ENCODE results near the gene PDE9A.
"Not testable (repeated sequence)": the region's sequence is repeated elsewhere in the genome, so short reads cannot be mapped to it uniquely, and the experiment has no call there.

Gene PDE9A

GRCh38 chr21:42691901-42692559 lies 38.6 kb downstream of the PDE9A start:
- no peak for DNase-seq

GRCh38 chr21:42692688-42693087 lies 39.3 kb downstream of the PDE9A start:
- DNase-seq, result no peak

DNA sequence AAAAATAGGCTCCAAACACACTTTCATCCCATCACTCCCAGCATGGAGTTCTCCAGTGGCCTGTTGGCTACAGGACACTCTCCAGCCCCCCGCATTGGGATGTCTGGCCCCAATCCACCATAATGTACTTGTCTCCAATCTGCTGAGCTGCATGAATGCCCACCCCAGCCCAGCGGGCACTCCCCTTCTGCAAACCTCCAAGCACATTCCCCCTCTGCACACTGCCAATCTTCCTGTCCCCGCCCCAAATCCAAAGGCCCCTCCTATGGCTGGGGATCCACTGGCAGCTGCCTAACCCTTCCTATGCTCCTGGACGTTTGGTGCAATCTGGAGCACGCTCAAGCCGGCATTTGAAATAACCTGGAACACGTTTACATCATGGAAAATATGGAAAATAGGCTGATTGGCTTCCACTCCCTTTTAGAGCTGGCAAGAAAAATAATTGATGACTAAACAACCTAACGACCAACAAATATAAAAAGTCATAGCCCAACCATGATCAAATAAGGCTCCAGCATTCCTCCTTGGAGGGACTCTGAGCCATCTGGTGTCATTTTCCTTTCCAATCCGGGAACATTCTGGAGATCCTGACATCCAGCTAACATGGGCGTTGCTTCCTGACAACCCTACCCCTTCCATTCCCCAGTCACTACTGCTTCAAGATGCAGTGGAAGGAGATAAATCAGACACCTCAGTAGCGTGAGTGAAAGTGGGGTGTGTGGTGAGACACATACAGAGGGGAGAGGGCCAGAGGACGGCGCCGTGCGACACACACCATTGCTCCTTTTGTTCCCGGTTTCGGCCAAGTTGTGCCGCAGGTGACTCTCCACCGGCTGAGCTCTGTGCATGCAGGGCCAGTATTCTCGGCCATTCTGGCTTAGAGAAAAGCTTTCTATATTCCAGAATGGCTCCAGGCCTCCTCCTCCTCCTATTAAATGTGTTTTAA lies 41.6 kb downstream of the PDE9A start:
- no peak for DNase-seq

DNA sequence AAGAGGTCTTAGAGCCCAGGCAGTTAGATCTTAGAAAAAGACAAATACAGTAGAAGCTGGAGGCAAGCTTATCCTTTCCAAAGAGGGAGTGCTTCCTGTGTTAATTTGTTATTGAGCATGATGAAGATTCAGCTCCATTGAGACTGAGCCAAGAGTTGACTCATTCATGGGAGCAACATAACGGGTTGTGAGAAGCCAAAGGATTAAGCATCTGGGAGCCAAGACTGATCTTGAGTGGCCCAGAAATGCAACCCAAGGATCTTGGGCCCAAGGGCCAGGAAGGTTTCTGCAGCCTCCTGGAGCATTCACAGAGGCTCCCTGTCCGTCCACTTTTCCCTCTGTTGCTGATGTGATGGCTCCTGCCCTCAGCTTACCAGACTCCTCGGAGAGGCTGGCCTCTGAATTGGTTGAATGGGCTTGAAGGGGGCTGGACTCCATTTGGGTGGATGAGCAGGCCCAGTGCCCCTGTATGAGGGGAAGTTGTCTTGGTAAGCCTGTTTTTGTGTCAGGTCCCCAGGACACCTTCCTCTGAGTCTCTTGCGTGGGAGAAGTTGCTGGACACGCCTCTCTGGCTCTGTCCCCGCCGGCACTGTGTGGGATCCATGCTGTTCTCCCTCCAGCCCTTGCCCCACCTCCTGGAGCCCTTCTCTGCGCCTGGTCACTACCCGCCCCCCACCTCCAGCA lies 42.4 kb downstream of the PDE9A start:
- DNase-seq, result no peak

DNA sequence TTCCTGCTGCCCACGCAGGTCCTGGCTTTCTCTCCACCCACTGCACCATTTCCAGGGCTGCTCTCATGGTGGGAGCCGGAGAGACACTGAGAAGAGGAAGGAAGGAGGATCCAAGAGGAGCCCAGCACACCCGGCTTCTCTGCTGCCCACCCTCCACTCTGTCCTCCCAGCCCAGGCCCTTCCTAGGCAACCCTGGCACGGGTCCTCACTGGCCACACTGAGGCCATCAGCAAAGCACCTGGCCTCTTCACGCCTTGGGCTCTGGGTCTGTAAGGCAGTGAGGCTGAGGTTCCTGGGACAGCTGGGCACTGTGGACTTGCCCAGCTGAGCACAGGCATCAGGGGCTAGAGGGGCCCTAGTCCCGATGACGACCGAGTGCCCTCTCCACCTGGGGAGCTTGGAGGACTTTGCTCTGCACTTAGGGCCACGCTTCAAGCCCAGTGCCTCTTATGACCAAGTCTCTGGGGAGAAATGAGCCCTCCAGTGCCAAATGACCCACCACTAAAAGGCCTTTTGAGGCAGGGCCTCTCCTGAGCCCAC lies 43.1 kb downstream of the PDE9A start:
- DNase-seq, result no peak

GRCh38 chr21:42698733-42699132 lies 45.3 kb downstream of the PDE9A start:
- DNase-seq, result no peak

DNA sequence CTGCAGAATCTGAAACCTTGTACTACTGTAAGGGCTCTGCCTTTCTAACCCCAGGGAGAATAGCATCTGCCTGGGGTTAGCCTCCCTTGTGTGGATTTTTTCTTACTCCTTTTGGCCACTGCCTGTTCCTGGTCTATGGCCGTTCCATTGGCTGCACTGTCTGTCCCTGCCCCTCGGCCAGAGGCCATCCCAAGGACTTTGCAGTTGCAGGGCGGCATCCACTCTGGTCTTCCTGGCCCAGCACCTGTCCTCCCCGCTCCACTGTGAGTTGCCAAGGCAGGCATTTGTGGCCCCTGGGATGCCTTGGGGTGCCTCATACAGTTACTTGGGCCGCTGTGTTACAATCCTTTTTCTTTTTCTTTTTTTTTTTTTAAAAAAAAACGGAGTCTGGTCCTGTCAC lies 45.8 kb downstream of the PDE9A start:
- no peak for DNase-seq

- DNase-seq, result no peak
Measured at GRCh38 chr21:42701706-42702456, 48.5 kb downstream of the PDE9A start.

GRCh38 chr21:42702720-42703119 lies 49.3 kb downstream of the PDE9A start:
- DNase-seq, result no peak

DNA sequence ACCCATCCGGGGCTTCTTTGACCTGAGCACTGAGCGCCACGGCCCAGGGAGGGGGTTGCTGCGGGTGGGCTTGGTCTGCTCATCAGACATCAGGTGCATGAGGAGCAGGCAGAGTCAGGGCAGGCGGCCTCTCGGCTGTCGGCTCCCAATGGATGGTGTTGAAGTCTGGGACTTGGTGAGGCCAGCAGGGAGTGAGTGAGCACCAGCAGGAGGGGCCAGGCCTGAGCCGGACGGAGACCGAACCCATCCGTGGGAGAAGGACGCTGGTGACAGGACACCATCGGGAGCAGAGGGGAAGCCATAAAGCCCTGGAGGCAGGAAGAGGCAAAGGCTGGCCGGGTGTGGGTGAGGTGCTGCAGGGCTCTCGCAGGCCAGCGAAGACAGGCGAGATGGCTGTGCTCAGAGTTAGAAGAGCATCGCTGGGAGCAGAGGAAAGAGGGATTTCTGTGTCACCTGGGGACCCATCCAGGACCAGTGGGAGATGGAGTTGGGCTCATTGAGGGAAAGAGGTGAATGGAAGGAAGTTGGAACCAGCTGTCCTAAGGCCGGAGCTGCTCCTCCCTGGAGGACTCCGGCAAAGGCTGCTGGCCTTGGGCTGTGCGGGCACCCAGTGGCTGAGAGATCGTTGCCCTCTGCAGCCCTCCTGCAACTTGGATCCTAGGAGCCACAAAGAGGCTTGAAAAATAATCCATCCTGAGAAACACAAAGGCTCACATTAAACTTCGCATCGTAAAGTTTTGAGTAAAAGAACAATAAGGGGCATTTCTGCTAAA lies 49.9 kb downstream of the PDE9A start:
- DNase-seq, result no peak

GRCh38 chr21:42703965-42704364 lies 50.5 kb downstream of the PDE9A start:
- no peak for DNase-seq

GRCh38 chr21:42704861-42705260 lies 51.4 kb downstream of the PDE9A start:
- no peak for DNase-seq

- DNase-seq, result no peak
Measured at GRCh38 chr21:42705346-42705745, 51.9 kb downstream of the PDE9A start.

DNA sequence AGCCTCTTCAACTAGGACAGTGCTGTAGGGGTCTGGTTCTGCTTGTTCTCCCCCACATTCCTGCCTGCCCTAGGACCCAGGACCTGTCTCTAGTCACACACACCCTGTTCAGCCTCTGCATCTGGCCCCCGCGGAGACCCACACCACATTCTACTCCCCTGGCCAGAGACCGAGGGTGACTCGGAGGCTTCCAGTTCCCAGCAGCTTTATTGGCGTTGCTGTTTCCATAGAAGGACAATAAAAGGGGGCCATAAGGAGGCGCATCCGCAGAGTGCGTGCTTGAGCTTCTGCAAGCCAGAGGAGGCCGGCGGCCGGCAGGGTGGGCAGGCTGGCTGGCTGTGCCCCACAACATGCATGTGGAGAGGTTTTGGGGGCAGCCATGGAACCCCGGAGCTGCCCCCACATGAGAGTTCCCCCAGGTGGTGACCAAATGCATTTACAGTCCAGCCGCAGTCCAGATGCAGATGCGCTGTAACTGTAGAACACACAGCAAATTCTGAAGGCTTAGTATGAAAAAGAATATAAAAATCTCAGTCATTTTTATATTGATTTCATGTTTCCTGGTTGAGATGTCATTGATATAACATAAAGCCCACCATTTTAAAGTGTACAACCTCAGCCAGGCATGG lies 52.4 kb downstream of the PDE9A start:
- DNase-seq, result no peak

GRCh38 chr21:42706765-42707164 lies 53.3 kb downstream of the PDE9A start:
- no peak for DNase-seq

DNA sequence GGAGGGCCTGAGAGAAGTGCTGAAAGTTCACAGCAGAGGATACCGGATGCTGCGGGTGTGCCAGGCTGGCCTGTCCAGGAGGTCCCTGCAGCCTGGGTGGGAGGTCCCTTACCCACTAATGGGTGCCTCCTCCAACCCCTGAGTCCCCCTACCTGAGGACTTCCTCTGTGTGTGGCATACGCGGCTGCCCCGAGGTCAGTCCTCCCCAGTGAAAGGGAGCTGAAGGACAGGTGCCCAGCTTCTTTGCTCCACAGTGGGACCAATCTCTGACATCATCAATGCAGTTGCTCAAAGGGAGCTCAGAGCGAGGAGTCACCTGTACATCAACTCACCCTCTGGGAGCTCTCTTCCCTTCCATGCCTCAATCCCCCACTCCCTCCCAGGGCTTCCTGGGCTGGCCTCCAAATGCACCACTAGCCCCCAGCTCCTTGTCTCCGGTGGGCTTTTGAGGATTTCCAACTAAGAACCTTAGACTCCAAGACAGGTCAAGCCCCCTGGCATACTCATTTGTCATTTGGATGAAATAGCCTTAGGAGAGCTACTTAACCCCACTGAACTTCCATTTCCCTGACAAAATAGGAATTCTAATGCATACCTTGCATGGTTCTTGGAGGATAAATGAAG lies 53.9 kb downstream of the PDE9A start:
- no peak for DNase-seq

GRCh38 chr21:42708107-42708506 lies 54.7 kb downstream of the PDE9A start:
- no peak for DNase-seq

- not testable (repeated sequence) for DNase-seq
Measured at GRCh38 chr21:42708916-42709315, 55.5 kb downstream of the PDE9A start.

DNA sequence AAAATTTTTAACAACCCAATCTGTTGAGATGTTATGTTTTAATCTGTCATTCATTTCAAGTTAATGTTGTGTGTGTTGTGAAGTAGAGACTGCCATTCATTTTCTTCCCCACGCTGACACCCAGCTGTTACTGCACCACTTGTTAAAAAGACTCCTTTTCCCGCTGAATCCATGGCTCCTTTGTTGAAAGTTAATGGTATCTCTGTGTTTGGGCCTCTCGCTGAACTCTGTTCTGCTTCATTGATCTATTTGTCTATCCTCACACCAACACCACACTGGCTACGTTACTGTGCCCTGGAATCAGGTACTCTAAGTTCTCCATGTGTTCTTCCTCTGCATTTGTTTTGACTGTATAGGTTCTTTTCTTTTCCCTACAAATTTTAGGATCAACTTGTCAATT lies 58.2 kb downstream of the PDE9A start:
- no peak for DNase-seq

DNA sequence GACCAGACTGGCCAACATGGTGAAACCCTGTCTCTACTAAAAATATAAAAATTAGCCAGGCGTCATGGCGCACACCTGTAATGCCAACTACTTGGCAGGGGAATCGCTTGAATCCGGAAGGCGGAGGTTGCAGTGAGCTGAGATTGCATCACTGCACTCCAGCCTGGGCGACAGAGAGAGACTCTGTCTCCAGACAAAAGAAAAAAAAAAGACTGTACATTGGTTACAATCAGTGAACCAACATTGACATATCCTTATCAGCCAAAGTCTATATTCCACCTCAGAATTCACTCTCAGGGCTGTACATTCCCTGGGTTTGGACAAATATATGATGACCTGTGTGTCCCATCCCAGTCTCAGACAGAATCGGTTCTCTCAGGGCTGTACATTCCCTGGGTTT lies 62.0 kb downstream of the PDE9A start:
- not testable (repeated sequence) for DNase-seq

- DNase-seq, result no peak
Measured at GRCh38 chr21:42716074-42716473, 62.7 kb downstream of the PDE9A start.

Data from 8988T (cell line).